Measurements from ENCODE around the gene ATXN7L1.

The ATXN7L1 gene

GRCh38 chr7:105648561-105649401 is 227.6 kb downstream of the ATXN7L1 start:
- DNase-seq (ENCODE audit: low spot score) = peak; percentile 92

GRCh38 chr7:105647591-105647990 is 228.8 kb downstream of the ATXN7L1 start:
- DNase-seq (ENCODE audit: low spot score) = peak; percentile 46

GRCh38 chr7:105644937-105645336 is 231.5 kb downstream of the ATXN7L1 start:
- DNase-seq (ENCODE audit: low spot score) = no peak

- no peak for DNase-seq (ENCODE audit: low spot score)
These were observed 232.5 kb downstream of the ATXN7L1 start for GRCh38 chr7:105643851-105644250.

- DNase-seq (ENCODE audit: low spot score) = no peak
These were observed 233.0 kb downstream of the ATXN7L1 start for GRCh38 chr7:105643384-105643783.

DNA sequence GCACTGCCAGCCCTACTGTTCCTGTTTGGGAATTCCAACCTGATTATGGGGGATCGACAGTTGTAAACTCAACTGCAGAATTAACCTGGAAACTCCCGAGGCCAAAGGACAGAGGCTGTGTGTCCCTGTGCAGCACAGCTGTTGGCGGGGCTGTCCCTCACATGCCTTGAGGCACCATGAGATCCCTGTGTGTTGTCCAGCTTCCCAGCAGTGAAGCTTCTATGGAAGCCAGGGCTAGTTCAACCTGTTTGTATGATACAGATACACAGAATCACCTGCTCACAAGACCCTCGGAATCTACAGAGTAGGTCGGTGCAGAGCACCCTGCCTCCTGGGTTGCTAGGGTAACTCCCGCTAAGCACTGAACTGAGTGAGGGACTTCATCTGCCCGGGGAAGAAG is 234.1 kb downstream of the ATXN7L1 start:
- no peak for DNase-seq (ENCODE audit: low spot score)

GRCh38 chr7:105640956-105641810 is 235.2 kb downstream of the ATXN7L1 start:
- no peak for DNase-seq (ENCODE audit: low spot score)

GRCh38 chr7:105639667-105640493 is 236.5 kb downstream of the ATXN7L1 start:
- DNase-seq (ENCODE audit: low spot score) = no peak

- no peak for DNase-seq (ENCODE audit: low spot score)
These were observed 237.4 kb downstream of the ATXN7L1 start for GRCh38 chr7:105638902-105639495.

DNA sequence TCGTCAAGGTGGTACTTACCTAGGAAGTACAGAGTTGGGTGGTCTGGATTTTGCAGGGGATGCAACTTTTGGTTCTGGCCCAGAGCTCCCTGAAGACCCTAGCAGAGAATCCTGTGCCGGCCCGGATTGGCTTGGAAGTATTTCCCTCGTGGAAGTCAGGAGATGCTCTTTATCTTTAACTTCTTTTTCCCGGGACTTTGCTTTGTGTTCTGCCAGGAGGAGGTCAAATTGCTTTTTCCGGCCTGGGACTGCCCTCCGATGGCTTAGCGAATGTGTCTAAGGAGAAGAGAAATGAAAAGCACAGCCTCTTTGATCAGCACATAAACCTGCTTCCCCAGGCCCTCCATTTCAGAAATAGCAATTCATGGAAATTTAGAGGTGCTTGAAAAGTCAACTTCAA is 238.1 kb downstream of the ATXN7L1 start:
- DNase-seq (ENCODE audit: low spot score) = no peak

DNA sequence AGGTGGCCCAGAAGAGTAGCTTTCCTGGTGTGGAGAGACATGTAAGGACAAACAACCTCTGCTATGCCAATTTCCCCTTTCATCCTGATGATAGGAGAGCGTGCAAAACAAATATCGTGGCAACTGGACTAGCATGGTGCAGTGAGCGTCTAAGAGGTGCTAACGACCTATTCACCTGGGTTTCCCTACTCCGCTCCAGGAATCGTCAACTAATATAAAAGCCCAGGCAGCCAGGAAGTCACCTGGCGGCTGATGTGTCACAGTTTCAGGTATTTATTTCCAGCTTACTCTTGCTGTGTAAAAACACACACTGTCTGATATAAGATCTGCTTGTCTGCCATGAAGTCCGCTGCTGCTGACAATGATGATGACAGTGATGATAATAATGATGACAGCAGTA is 238.6 kb downstream of the ATXN7L1 start:
- DNase-seq (ENCODE audit: low spot score) = no peak

DNA sequence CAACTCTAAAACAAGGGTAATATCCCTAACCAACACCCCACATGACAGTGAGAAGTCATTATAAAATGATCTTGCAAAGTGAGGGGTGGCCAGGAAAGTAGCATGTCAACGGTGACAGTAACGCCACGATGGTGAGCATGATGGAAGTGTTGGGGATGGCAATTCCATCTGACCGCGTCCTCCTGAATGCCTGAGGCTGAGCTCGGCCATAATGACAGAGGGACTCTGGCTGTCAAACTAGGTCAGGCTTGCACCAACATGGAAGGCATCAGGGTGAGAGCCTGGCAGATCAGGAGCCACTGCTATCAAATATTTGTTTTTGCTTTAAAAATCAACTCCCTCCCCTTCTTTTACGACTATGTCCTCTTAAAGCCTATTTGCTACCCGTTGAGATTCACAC is 239.4 kb downstream of the ATXN7L1 start:
- DNase-seq (ENCODE audit: low spot score) = no peak

- DNase-seq (ENCODE audit: low spot score) = no peak
These were observed 241.2 kb downstream of the ATXN7L1 start for GRCh38 chr7:105635197-105635596.

- no peak for DNase-seq (ENCODE audit: low spot score)
These were observed 250.4 kb downstream of the ATXN7L1 start for GRCh38 chr7:105625986-105626385.

- no peak for DNase-seq (ENCODE audit: low spot score)
These were observed 252.5 kb downstream of the ATXN7L1 start for GRCh38 chr7:105623906-105624305.

DNA sequence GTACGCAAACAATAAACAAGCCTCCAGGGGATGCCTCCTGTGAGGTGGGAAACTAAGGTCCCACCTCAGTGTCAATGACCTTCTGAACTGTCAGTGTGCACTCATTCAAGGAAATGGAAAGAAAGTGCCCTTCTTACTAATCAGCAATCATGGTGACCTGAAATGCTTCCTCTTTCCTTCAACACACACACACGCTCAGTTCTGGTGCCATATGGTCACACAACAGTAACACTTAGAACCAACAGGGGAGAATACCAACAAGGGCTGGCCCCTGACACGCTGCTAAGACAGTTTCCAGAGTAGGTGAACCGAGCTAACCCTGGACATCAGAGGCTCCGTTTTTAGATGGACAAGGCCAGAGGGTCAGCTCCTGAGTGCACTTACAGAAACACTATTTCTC is 253.0 kb downstream of the ATXN7L1 start:
- DNase-seq (ENCODE audit: low spot score) = no peak

- no peak for DNase-seq (ENCODE audit: low spot score)
These were observed 254.2 kb downstream of the ATXN7L1 start for GRCh38 chr7:105622106-105622731.

- no peak for DNase-seq (ENCODE audit: low spot score)
These were observed 254.8 kb downstream of the ATXN7L1 start for GRCh38 chr7:105621617-105622016.

DNA sequence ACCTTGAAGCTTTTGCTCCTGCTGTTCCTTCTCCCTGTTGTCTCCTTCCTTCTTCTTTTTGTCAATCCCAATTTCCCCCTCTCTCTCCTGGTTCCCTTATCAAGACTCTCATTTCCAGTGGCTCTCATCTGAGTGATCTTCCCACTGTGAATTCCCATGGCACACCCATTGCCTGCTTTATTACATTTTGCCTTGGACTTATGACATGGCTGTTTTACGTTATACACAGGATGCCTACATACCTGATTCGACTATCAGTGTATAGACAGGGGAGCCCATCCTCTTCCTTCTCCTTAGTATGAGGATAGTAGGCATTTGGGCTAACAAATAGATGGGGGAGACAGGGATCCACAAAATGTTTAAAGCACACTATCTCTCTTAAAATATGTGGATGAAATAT is 255.2 kb downstream of the ATXN7L1 start:
- no peak for DNase-seq (ENCODE audit: low spot score)

DNA sequence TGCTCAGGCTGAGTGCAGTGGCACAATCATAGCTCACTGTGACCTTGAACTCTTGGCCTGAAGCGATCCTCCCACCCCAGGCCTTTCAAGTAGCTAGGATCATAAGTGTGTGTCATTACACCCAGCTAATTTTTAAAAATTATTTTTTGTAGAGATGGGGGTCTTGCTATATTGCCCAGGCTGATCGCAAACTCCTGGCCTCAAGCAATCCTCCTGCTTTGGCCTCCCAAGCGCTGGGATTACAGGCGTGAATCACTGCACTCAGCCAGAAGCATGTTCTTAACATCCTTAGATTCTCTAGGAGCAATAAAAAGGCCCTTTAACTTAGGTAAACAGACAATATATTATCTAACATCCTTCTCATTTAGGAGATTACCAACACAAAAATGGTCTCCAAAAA is 256.8 kb downstream of the ATXN7L1 start:
- DNase-seq (ENCODE audit: low spot score) = no peak

GRCh38 chr7:105618016-105618296 is 258.4 kb downstream of the ATXN7L1 start:
- DNase-seq (ENCODE audit: low spot score) = no peak

All from SW480 (cell line).